Measurements from ENCODE around the gene NPLOC4.

The NPLOC4 gene

GRCh38 chr17:81515530-81516041 lies 121.3 kb downstream of the NPLOC4 start:
- no peak for DNase-seq

DNA sequence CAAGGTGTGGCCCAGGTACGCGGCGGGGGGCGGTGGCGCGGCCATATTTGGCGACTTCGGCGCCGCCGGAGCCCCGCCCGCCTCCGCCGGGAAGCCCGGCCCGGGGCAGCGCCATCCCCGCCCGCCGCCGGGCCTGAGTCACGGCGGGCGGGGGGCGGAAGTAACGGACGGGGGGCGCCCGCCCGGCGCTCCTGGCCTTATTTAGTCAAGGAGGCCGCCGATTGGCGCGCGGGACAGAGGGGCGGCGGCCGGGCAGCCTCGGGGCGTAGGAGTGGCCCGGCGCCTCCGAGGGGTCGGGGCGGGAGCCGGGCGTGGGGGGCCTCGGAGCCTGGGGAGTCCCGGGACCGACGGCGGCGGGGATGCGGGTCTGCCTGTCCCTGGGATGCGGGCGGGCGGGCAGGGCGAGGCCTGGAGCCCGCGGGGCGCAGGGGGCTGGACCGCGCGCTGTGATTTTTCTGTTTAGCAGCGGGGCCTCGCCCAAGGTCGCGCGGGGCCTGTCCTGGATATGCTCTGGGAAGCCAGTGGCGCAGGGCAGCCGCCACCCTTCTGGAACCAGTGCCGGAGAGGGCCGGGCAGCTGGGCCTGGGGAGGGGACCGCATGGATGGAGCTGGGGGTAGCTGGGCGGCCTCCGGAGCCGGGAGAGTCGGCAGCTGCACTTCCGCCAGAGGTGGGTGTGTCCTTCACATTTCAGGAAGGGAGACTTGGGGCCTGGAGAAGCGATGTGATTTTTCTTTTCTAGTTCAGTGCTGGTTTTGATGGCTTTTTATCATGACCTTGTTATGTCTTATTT lies 122.0 kb downstream of the NPLOC4 start:
- no peak for DNase-seq

GRCh38 chr17:81514489-81514738 lies 122.5 kb downstream of the NPLOC4 start:
- no peak for DNase-seq

GRCh38 chr17:81513753-81514488 lies 123.0 kb downstream of the NPLOC4 start:
- DNase-seq = no peak

DNA sequence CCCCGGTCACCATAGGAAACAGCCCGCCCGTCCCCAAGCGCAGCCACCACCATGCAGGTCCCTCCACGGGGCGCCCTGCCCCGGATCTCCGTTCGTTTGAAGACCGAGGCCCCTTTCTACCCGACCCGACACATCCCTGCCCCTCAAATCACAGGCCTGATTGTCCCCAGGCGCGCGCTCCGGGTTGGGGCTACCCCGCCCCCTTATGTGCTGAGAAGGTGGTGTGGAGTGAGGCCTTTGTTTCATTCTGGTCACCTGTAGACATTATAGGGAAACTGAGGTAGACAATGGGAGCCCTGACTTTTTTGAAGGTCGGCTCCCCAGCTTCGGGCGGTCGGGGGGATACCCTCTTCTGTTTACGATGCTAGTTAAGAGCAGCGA lies 123.5 kb downstream of the NPLOC4 start:
- DNase-seq = no peak

- peak; percentile 79 for DNase-seq
These were observed 124.1 kb downstream of the NPLOC4 start, which contains the start of gene ACTG1 for GRCh38 chr17:81512562-81513371. Gene ACTG1, minus strand, starts transcription at chr17:81512799. Its CDS starts 445 bp downstream, at chr17:81512354.

GRCh38 chr17:81511804-81512561 lies 124.9 kb downstream of the NPLOC4 start:
- DNase-seq = no peak

GRCh38 chr17:81511554-81511803 lies 125.4 kb downstream of the NPLOC4 start:
- no peak for DNase-seq

- no peak for DNase-seq
These were observed 125.9 kb downstream of the NPLOC4 start for GRCh38 chr17:81510785-81511553.

GRCh38 chr17:81509972-81510784 lies 126.7 kb downstream of the NPLOC4 start:
- DNase-seq = no peak

DNA sequence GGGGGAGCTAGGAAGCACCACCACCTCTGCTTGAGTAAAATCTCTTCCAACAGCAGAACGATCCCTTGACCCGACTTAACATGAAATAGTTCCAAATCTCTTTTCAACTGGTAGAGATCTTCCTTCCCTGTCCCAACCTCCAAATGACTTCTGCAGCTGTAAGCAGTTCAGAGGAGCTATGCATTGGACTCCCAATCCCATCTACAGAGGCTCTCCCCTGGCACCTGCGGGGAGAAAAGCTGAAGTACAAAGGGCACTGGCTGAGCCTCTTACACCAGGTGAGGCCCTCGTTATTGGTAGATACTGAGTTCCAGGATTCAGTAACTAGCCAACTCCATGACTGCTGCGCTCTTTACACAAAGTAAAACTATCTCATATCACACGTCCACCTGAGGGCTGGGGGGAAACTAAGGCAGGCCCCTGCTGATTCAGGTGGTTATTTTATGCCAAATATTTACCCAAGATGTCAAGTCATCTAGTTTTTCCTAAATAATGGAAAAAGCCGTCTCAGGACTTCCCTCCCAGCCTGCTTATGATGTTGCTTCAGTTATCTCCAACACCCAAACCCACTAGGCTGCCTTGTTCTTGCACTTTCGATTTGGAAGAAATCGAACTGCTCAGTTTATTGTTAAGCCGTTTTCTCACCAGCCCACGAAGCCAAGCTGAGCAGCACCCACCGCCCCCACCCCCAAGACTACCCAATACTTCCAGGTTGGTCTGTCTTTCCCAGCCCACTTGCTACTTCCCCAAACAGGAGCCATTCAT lies 127.5 kb downstream of the NPLOC4 start:
- DNase-seq = no peak

- no peak for DNase-seq
These were observed 128.2 kb downstream of the NPLOC4 start for GRCh38 chr17:81508639-81509206.
